Astrocyte (in vitro differentiated cells and primary cell): ENCODE results near the gene FASTKD2. TPM values are rescaled to one million over a fixed set of nuclear protein-coding genes. Genes with fewer than 3 reads are reported as not detected.

Experiments used
- DNase-seq: peaks from one replicate; pipeline ENCODE4 v3.0.0-alpha.2; 2010; ENCODE audit warnings: low read depth
- FAIRE-seq: peaks from 2 replicates; lab custom pipeline; 2011; peaks lifted over from hg19 to GRCh38; lab: Jason Lieb, UNC
- H2AFZ ChIP-seq: 2 replicates; pipeline ENCODE4 v1.6.0; 2012; ENCODE audit warnings: low read depth, low read length, inconsistent platforms
- H3K27ac ChIP-seq: 2 replicates; pipeline ENCODE4 v1.5.1; 2011; ENCODE audit warnings: low read depth, low read length, inconsistent platforms
- H3K27me3 ChIP-seq: 2 replicates; pipeline ENCODE4 v1.6.0; 2011; ENCODE audit warnings: low read length, inconsistent platforms; ENCODE audit not compliant: insufficient read depth
- H3K36me3 ChIP-seq: 2 replicates; pipeline ENCODE4 v1.5.1; 2011; ENCODE audit warnings: low read length, inconsistent platforms; ENCODE audit not compliant: insufficient read depth
- H3K4me1 ChIP-seq: 2 replicates; pipeline ENCODE4 v1.5.1; 2011; ENCODE audit warnings: low read length, inconsistent platforms; ENCODE audit not compliant: insufficient read depth
- H3K4me2 ChIP-seq: 2 replicates; pipeline ENCODE4 v1.6.0; 2012; ENCODE audit warnings: low read length, inconsistent platforms
- H3K4me3 ChIP-seq: 2 replicates; pipeline ENCODE4 v1.5.1; 2011; ENCODE audit warnings: low read depth, mild to moderate bottlenecking, low read length, inconsistent platforms; ENCODE audit not compliant: insufficient read depth
- H3K79me2 ChIP-seq: 2 replicates; pipeline ENCODE4 v1.6.0; 2012; ENCODE audit warnings: mild to moderate bottlenecking, low read length, inconsistent platforms; ENCODE audit not compliant: insufficient read depth
- H3K9ac ChIP-seq: 2 replicates; pipeline ENCODE4 v1.6.0; 2012; ENCODE audit warnings: mild to moderate bottlenecking, low read length, inconsistent platforms
- H3K9me3 ChIP-seq: 2 replicates; pipeline ENCODE4 v1.5.1; 2012; ENCODE audit warnings: low read depth, mild to moderate bottlenecking, low read length, inconsistent platforms; ENCODE audit not compliant: insufficient read depth
- H4K20me1 ChIP-seq: 2 replicates; pipeline ENCODE4 v1.6.0; 2012; ENCODE audit warnings: low read length, inconsistent platforms; ENCODE audit not compliant: insufficient read depth
- H3K27ac Mint-ChIP-seq: one replicate; pipeline ENCODE4 v1.8.0; 2021; ENCODE audit warnings: mild to moderate bottlenecking, mixed read lengths; ENCODE audit not compliant: unreplicated experiment
- H3K27me3 Mint-ChIP-seq: one replicate; pipeline ENCODE4 v1.8.0; 2021; ENCODE audit warnings: low read depth, mixed read lengths; ENCODE audit not compliant: unreplicated experiment
- H3K36me3 Mint-ChIP-seq: one replicate; pipeline ENCODE4 v1.8.0; 2021; ENCODE audit warnings: low read depth, mixed read lengths; ENCODE audit not compliant: unreplicated experiment
- H3K4me1 Mint-ChIP-seq: one replicate; pipeline ENCODE4 v1.8.0; 2021; ENCODE audit warnings: low read depth, mixed read lengths; ENCODE audit not compliant: unreplicated experiment
- H3K4me3 Mint-ChIP-seq: one replicate; pipeline ENCODE4 v1.8.0; 2021; ENCODE audit warnings: mild to moderate bottlenecking, moderate library complexity, mixed read lengths; ENCODE audit not compliant: unreplicated experiment
- H3K9me3 Mint-ChIP-seq: one replicate; pipeline ENCODE4 v1.8.0; 2021; ENCODE audit warnings: mild to moderate bottlenecking, mixed read lengths; ENCODE audit not compliant: unreplicated experiment
- CTCF ChIP-seq: IDR thresholded peaks from 2 replicates; pipeline ENCODE4 v1.5.1; 2011; ENCODE audit warnings: low read depth, mild to moderate bottlenecking, inconsistent platforms, low read length, moderate library complexity; ENCODE audit not compliant: insufficient read depth
- EZH2 ChIP-seq: IDR thresholded peaks from 2 replicates; pipeline ENCODE4 v1.6.1; 2012; ENCODE audit warnings: mild to moderate bottlenecking, low read length, inconsistent platforms; ENCODE audit not compliant: insufficient read depth
- microRNA-seq: library from miRNA; unstranded; fragments of <30 nt; microRNA quantifications from one replicate; pipeline ENCODE4 v1.2.0, GENCODE V29; 2020
- total RNA-seq: library from RNA; stranded (reverse); gene quantifications from 2 replicates; pipeline ENCODE4 v1.2.1, GENCODE V29; 2021

Gene FASTKD2
- total RNA-seq, 1 donor from 2014 or later = 21.7 TPM

- FAIRE-seq = no peak
- H4K20me1 ChIP-seq = no peaks in the 10 kb centered on the region
- no peak overlapping the region for H3K27ac ChIP-seq
- no peak overlapping the region for H3K27ac Mint-ChIP-seq
- DNase-seq = no peak
- H3K4me1 ChIP-seq = no peaks in the 10 kb centered on the region
- H3K36me3 Mint-ChIP-seq = peaks cover 4% of the 10 kb centered on the region
- H3K79me2 ChIP-seq = no peaks in the 10 kb centered on the region
- no peak overlapping the region for H3K4me3 ChIP-seq
- no peak overlapping the region for H3K9ac ChIP-seq
- TF ChIP-seq EZH2 = no peak
- no peak for TF ChIP-seq CTCF
- H3K9me3 ChIP-seq = peaks cover 3% of the 10 kb centered on the region
- H3K4me3 Mint-ChIP-seq = no peak overlapping the region
- no peaks in the 10 kb centered on the region for H3K36me3 ChIP-seq
- H2AFZ ChIP-seq = no peak overlapping the region
- no peaks in the 10 kb centered on the region for H3K4me1 Mint-ChIP-seq
- no peaks in the 10 kb centered on the region for H3K27me3 ChIP-seq
- no peaks in the 10 kb centered on the region for H3K27me3 Mint-ChIP-seq
- H3K9me3 Mint-ChIP-seq = peaks cover 5% of the 10 kb centered on the region
- H3K4me2 ChIP-seq = no peak overlapping the region
Observed at GRCh38 chr2:206837775-206838174, 72.4 kb downstream of the FASTKD2 start.

- Mint-ChIP-seq H3K36me3 (peaks cover 4% of the 10 kb centered on the region), H3K27ac (no peak overlapping the region), H3K27me3 (no peaks in the 10 kb centered on the region), H3K4me3 (no peak overlapping the region), H3K4me1 (no peaks in the 10 kb centered on the region), H3K9me3 (peaks cover 3% of the 10 kb centered on the region)
- peaks cover under 1% of the 10 kb centered on the region for H3K9me3 ChIP-seq
- no peak overlapping the region for H3K4me3 ChIP-seq
- no peaks in the 10 kb centered on the region for H3K36me3 ChIP-seq
- no peaks in the 10 kb centered on the region for H3K79me2 ChIP-seq
- H2AFZ ChIP-seq = no peak overlapping the region
- no peak for TF ChIP-seq EZH2
- TF ChIP-seq CTCF = no peak
- H4K20me1 ChIP-seq = no peaks in the 10 kb centered on the region
- FAIRE-seq = no peak
- H3K9ac ChIP-seq = no peak overlapping the region
- H3K4me2 ChIP-seq = no peak overlapping the region
- DNase-seq = no peak
- no peaks in the 10 kb centered on the region for H3K27me3 ChIP-seq
- no peaks in the 10 kb centered on the region for H3K4me1 ChIP-seq
- H3K27ac ChIP-seq = no peak overlapping the region
Observed at GRCh38 chr2:206838690-206839089, 73.3 kb downstream of the FASTKD2 start.

- Mint-ChIP-seq H3K36me3 (no peaks in the 10 kb centered on the region), H3K4me1 (no peaks in the 10 kb centered on the region), H3K4me3 (no peak overlapping the region), H3K9me3 (no peaks in the 10 kb centered on the region), H3K27me3 (no peaks in the 10 kb centered on the region), H3K27ac (no peak overlapping the region)
- Histone ChIP-seq H4K20me1 (no peaks in the 10 kb centered on the region), H3K27ac (no peak overlapping the region), H3K9ac (no peak overlapping the region), H3K79me2 (no peaks in the 10 kb centered on the region), H3K4me3 (no peak overlapping the region), H3K4me1 (no peaks in the 10 kb centered on the region), H3K4me2 (no peak overlapping the region), H3K36me3 (no peaks in the 10 kb centered on the region), H3K27me3 (no peaks in the 10 kb centered on the region), H2AFZ (no peak overlapping the region), H3K9me3 (no peaks in the 10 kb centered on the region)
- FAIRE-seq = no peak
- TF ChIP-seq CTCF = no peak
- TF ChIP-seq EZH2 = no peak
- no peak for DNase-seq
Observed at GRCh38 chr2:206840999-206841398, 75.6 kb downstream of the FASTKD2 start.

Small RNA genes within 50 kb of the gene (microRNA-seq; reads per million reads assigned to microRNA genes)
- not detected for gene MIR3130-1
- not detected for gene MIR3130-2

Other genes starting within 250 kb of the FASTKD2 start
- gene FAM237A, start 123.1 kb upstream of the FASTKD2 start, total RNA-seq = not detected in 2 replicates
- gene DYTN, start 47.2 kb upstream of the FASTKD2 start, total RNA-seq = not detected in 2 replicates
- gene MDH1B, start 278 bp upstream of the FASTKD2 start, total RNA-seq = 1.8 and 1.9 TPM in 2 replicates
- not detected in 2 replicates for gene CPO, start 173.9 kb downstream of the FASTKD2 start, total RNA-seq